Mucosa of descending colon (tissue), 3 donors: Measurements from ENCODE around the gene SMARCD3. TPM values are rescaled to one million over a fixed set of nuclear protein-coding genes. Genes with fewer than 3 reads are reported as not detected.

Experiments
- ATAC-seq: fragments of 200-7000 bp; cut with Tn5 transposase; one replicate; pipeline ENCODE4 v1.9.1; 2020; ENCODE audit warnings: mild to moderate bottlenecking, moderate library complexity
- DNase-seq, 3 donors: peaks; one replicate each; pipeline ENCODE4 v3.0.0-alpha.2; 2020
- H3K36me3 ChIP-seq: fragments of 200-600 bp; one replicate; pipeline ENCODE4 v1.8.0; 2021; ENCODE audit warnings: low read depth, mild to moderate bottlenecking
- H3K4me1 ChIP-seq: fragments of 200-600 bp; one replicate; pipeline ENCODE4 v1.8.0; 2021; ENCODE audit warnings: low read depth, mild to moderate bottlenecking
- H3K4me3 ChIP-seq: fragments of 200-600 bp; one replicate; pipeline ENCODE4 v1.8.0; 2021; ENCODE audit warnings: mild to moderate bottlenecking
- H3K9me3 ChIP-seq: fragments of 200-600 bp; one replicate; pipeline ENCODE4 v1.8.0; 2021; ENCODE audit warnings: mild to moderate bottlenecking
- CTCF ChIP-seq: fragments of 200-600 bp; IDR thresholded peaks from one replicate; pipeline ENCODE4 v1.8.0; 2022; ENCODE audit warnings: antibody characterized with exemption, mild to moderate bottlenecking
- intact Hi-C, 2 donors: fragments of 100-400 bp; cut with DNase I in 1 of 2; cut with micrococcal nuclease in 1 of 2; formaldehyde crosslinking; loops; one replicate each; pipeline versions ENCODE4 v1.11.0 to v1.11.1; 2022; cut with DNase I, micrococcal nuclease
- total RNA-seq, 3 donors: library from RNA; stranded (reverse); fragmentation: NEBNext Ultra II Directional in 2 of 3; extraction: Animal tissue kit (Norgen Biotek cat#: 25700) in 2 of 3; gene quantifications; one replicate each; pipeline versions ENCODE4 v1.2.1 to v1.2.4, GENCODE V29; 2021 to 2023
- donor health status: DM: no; HTN: no; CAD: no; lungs with moderate emphysema.
- donor health status: DM: no; HTN: no; CAD: no.
- donor health status: DM: no; HTN: yes; CAD: no.

SMARCD3 gene
- total RNA-seq, 3 donors from 2014 or later, result 5.1 to 44.3 (median 10.0) TPM

- intact Hi-C loops, result no loop called here
- no peak for TF ChIP-seq CTCF
- no peaks in the 10 kb centered on the region for H3K9me3 ChIP-seq
- H3K4me3 ChIP-seq, result no peak overlapping the region
- ATAC-seq (no peak), DNase-seq (no peak)
- peaks cover 30% of the 10 kb centered on the region for H3K4me1 ChIP-seq
- H3K36me3 ChIP-seq, result no peaks in the 10 kb centered on the region
These were observed 2.2 kb downstream of the SMARCD3 start for GRCh38 chr7:151246102-151246850.

GRCh38 chr7:151245360-151246101 lies 3.0 kb downstream of the SMARCD3 start:
- DNase-seq (peak in 2 of 3 donors; percentile 60 to 63), ATAC-seq (peak; percentile 46)
- Histone ChIP-seq H3K4me3 (no peak overlapping the region), H3K9me3 (no peaks in the 10 kb centered on the region), H3K4me1 (peaks cover 28% of the 10 kb centered on the region), H3K36me3 (no peaks in the 10 kb centered on the region)
- TF ChIP-seq CTCF, result peak; percentile 28
- intact Hi-C loops, result no loop called here

- no peak for ATAC-seq
- Histone ChIP-seq H3K36me3 (no peaks in the 10 kb centered on the region), H3K9me3 (no peaks in the 10 kb centered on the region), H3K4me3 (no peak overlapping the region), H3K4me1 (peaks cover 28% of the 10 kb centered on the region)
- DNase-seq, result no peak
- intact Hi-C loops, result no loop called here
- TF ChIP-seq CTCF, result no peak
These were observed 3.6 kb downstream of the SMARCD3 start for GRCh38 chr7:151244841-151245346.

GRCh38 chr7:151244196-151244840 lies 4.2 kb downstream of the SMARCD3 start:
- DNase-seq, result peak in 2 of 3 donors; percentile 51 to 72
- no peak overlapping the region for H3K4me3 ChIP-seq
- intact Hi-C loops, result no loop called here
- ATAC-seq, result peak; percentile 50
- H3K36me3 ChIP-seq, result no peaks in the 10 kb centered on the region
- H3K4me1 ChIP-seq, result peaks cover 26% of the 10 kb centered on the region
- peak; percentile 68 for TF ChIP-seq CTCF
- H3K9me3 ChIP-seq, result no peaks in the 10 kb centered on the region

- Histone ChIP-seq H3K4me1 (peaks cover 22% of the 10 kb centered on the region), H3K4me3 (no peak overlapping the region), H3K9me3 (no peaks in the 10 kb centered on the region), H3K36me3 (no peaks in the 10 kb centered on the region)
- peak in 1 of 3 donors; percentile 32 for DNase-seq
- no peak for TF ChIP-seq CTCF
- ATAC-seq, result peak; percentile 6
- intact Hi-C loops, result no loop called here
These were observed 4.9 kb downstream of the SMARCD3 start for GRCh38 chr7:151243408-151244195.
